Neutrophil (primary cell): ENCODE results near the gene IRF4.
"Not testable (repeated sequence)": the region's sequence is repeated elsewhere in the genome, so short reads cannot be mapped to it uniquely, and the experiment has no call there.

Experiments used
- H3K27ac ChIP-seq: fragments of 200-600 bp; sonication (generic); 2 replicates; pipeline ENCODE4 v1.5.1; 2016; ENCODE audit warnings: mild to moderate bottlenecking, moderate library complexity
- H3K27me3 ChIP-seq: fragments of 200-600 bp; sonication (generic); 2 replicates; pipeline ENCODE4 v1.6.0; 2016; ENCODE audit warnings: mild to moderate bottlenecking
- H3K36me3 ChIP-seq: fragments of 200-600 bp; sonication (generic); 2 replicates; pipeline ENCODE4 v1.5.1; 2017
- H3K4me1 ChIP-seq, 2 experiments: fragments of 200-600 bp in 1 of 2; sonication (generic) in 1 of 2; 1 replicate in 1 of 2; 2 replicates in 1 of 2; pipeline versions ENCODE4 v1.5.1 to v1.6.1; 2013 to 2016; ENCODE audit warnings: low read depth in 1 of 2, low read length in 1 of 2, mild to moderate bottlenecking in 1 of 2, moderate library complexity in 1 of 2; ENCODE audit not compliant: control insufficient read depth in 1 of 2, insufficient read depth in 1 of 2
- H3K4me3 ChIP-seq, 2 experiments: fragments of 200-600 bp in 1 of 2; sonication (generic) in 1 of 2; 1 replicate in 1 of 2; 2 replicates in 1 of 2; pipeline ENCODE4 v1.5.1; 2013 to 2016; ENCODE audit warnings: low read depth in 1 of 2, low read length in 1 of 2, mild to moderate bottlenecking in 1 of 2, moderate library complexity in 1 of 2
- H3K9me3 ChIP-seq: fragments of 200-600 bp; sonication (generic); 2 replicates; pipeline ENCODE4 v1.5.1; 2016
- CTCF ChIP-seq: fragments of 200-600 bp; sonication (generic); IDR thresholded peaks from 2 replicates; pipeline ENCODE4 v1.5.1; 2016; ENCODE audit warnings: antibody characterized with exemption

Gene IRF4

GRCh38 chr6:376827-377640 is 14.5 kb upstream of the IRF4 start:
- H3K4me3 ChIP-seq: no peak overlapping the region
- peaks cover 65% of the 10 kb centered on the region for H3K27me3 ChIP-seq
- TF ChIP-seq CTCF: no peak
- H3K9me3 ChIP-seq: no peaks in the 10 kb centered on the region
- no peak overlapping the region for H3K27ac ChIP-seq
- no peaks in the 10 kb centered on the region for H3K4me1 ChIP-seq
- no peaks in the 10 kb centered on the region for H3K36me3 ChIP-seq

- not testable (repeated sequence) for H3K36me3 ChIP-seq, H3K27ac ChIP-seq, H3K4me1 ChIP-seq, H3K4me3 ChIP-seq, H3K9me3 ChIP-seq
- H3K27me3 ChIP-seq: peaks cover 59% of the 10 kb centered on the region
Measured at GRCh38 chr6:377641-378020, 13.9 kb upstream of the IRF4 start.

GRCh38 chr6:378090-378957 is 13.2 kb upstream of the IRF4 start:
- Histone ChIP-seq H3K9me3 (no peaks in the 10 kb centered on the region), H3K27me3 (peaks cover 52% of the 10 kb centered on the region), H3K36me3 (no peaks in the 10 kb centered on the region), H3K4me3 (no peak overlapping the region), H3K27ac (no peak overlapping the region), H3K4me1 (no peaks in the 10 kb centered on the region)
- no peak for TF ChIP-seq CTCF

- H3K9me3 ChIP-seq: no peaks in the 10 kb centered on the region
- TF ChIP-seq CTCF: no peak
- no peaks in the 10 kb centered on the region for H3K36me3 ChIP-seq
- H3K4me3 ChIP-seq: no peak overlapping the region
- no peaks in the 10 kb centered on the region for H3K4me1 ChIP-seq
- H3K27ac ChIP-seq: no peak overlapping the region
- peaks cover 51% of the 10 kb centered on the region for H3K27me3 ChIP-seq
Measured at GRCh38 chr6:378958-379409, 12.6 kb upstream of the IRF4 start.

GRCh38 chr6:379410-380181 is 12.0 kb upstream of the IRF4 start:
- Histone ChIP-seq H3K4me3 (no peak overlapping the region), H3K27ac (no peak overlapping the region), H3K36me3 (no peaks in the 10 kb centered on the region), H3K9me3 (no peaks in the 10 kb centered on the region), H3K4me1 (no peaks in the 10 kb centered on the region), H3K27me3 (peaks cover 54% of the 10 kb centered on the region)
- TF ChIP-seq CTCF: no peak
